COLO668 (cell line): ENCODE results near the gene PKIB.

Experiments
- DNase-seq: peaks from one replicate; lab custom pipeline; 2025; ENCODE audit not compliant: unreplicated experiment; lab: John Stamatoyannopoulos, UW

PKIB gene

DNA sequence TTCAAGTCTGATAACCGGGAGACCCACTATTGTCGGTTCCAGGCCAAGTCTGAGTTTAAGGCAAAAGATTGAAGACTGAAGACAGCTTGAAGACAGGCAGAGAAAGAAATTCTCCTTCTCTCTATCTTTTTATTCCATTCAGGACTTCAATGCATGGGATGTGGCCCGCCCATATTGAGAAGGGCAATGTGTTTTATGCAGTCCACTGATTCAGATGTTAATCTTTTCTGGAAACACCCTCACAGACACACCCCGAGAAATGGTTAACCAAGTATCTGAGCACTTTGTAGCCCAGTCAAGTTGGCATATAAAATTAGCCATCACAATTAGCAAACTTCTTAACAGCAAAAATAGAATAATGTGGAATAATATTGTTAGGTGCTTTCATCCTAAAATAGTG lies 93.9 kb downstream of the PKIB start:
- DNase-seq, result no peak

GRCh38 chr6:122709922-122710512 lies 99.8 kb downstream of the PKIB start:
- no peak for DNase-seq

DNA sequence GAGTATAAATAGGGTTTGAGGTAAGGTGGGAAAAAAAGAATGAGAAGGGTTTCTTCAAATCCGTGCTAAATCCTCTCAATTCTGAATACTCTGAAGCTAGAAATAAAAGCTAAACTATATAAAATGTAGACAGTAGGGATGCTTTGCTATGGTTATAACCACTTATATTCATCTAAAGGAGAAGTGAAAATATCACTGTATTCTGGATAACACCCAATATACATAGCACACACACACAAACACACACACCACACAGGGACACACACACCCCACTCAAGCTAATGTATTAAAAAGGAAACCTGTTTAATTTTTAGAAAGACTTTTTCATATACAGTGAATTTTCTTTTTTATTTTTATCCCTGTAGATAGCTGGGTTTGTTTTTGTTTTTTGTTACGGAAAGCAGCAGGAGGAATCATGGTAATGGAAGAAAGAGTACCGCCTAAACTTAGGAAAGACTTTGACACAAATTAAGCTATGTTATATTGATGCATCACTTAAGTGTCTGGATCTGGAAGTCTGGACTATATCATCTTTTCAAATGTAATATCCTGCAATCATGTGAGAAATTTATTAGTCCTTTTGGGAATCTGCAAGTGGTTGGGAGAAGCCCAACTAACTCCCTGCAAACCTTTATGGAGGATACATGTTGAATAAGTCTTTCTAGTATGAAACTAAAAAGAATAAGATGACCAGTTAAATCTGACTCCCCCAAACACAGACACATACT lies 100.9 kb downstream of the PKIB start:
- no peak for DNase-seq

DNA sequence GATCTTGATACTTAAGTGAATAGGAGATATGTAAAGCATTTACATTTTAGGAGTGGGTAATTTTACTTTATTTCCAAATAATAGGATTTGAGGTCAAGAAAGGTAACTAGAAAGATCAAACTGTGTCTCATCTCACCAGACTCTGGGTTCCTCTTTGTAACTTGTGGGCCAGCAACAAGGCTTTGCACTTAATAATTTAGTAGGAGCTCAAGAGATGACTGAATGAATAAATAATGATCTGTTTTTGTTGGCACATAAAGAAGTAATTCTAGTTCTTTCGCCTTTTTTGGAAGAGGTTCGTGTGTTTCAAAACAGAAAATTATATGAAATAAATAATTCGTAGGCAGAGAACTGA lies 101.9 kb downstream of the PKIB start:
- DNase-seq, result no peak

GRCh38 chr6:122712448-122713137 lies 102.4 kb downstream of the PKIB start:
- DNase-seq, result no peak

- DNase-seq, result no peak
Observed at GRCh38 chr6:122713138-122713537, 102.9 kb downstream of the PKIB start.

GRCh38 chr6:122714059-122714458 lies 103.9 kb downstream of the PKIB start:
- DNase-seq, result no peak

DNA sequence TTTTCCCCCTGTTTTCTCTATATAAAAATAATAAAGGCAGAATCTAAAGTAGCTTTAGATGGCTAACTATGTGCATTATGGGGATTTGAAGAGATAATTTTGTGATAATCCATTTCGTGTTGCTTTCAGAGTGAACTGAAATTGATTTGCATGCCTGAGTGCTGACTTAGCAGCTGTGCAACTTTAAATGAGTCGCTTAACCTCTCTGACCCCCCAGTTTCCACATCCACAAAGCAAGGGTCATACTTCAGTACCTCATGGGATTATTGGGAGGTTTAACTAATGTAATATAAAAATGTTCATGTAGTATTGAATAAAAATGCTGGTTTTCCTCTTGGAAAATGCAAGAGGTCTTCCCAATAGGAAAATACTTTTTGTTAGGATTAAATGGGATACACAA lies 105.5 kb downstream of the PKIB start:
- no peak for DNase-seq

DNA sequence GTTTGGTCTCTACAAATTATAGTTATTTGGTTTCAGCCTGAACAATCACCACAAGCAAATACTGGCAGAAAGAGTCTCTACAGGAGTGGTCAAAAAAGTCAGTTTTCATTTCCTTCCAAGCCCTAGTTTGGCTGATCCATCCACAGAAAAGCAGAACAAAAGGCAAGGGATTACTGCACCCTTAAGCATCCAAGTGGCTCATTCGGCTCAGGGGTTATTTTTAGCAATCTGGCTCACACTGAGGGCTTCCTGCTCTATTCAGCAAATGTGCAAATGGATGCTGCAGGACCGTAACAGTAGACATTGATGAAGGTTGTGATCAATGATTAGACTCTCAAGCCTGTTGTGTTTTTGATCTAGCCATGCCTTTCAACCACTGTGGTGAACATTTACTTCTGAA lies 107.1 kb downstream of the PKIB start:
- no peak for DNase-seq

GRCh38 chr6:122718616-122719015 lies 108.4 kb downstream of the PKIB start:
- DNase-seq, result no peak

- no peak for DNase-seq
Observed at GRCh38 chr6:122719176-122719575, 109.0 kb downstream of the PKIB start.

DNA sequence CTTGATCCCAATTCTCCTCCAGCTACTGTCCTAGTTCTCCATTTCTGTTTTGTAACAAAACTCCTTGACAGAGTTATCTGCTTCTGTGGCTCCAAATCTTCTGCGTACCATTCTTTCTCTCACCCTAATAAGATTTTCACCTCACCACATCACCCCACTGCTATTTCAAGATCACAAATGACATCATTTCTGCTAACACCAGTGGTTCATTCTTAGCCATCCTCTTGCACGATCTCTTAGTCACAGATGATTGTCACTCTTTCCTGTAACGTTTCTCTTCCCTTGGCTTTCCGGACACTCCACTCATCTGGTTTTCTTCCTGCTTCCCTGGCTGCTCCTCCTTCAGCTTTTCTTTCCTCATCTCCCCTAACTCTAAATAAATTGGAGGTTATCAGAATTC lies 112.5 kb downstream of the PKIB start:
- no peak for DNase-seq

DNA sequence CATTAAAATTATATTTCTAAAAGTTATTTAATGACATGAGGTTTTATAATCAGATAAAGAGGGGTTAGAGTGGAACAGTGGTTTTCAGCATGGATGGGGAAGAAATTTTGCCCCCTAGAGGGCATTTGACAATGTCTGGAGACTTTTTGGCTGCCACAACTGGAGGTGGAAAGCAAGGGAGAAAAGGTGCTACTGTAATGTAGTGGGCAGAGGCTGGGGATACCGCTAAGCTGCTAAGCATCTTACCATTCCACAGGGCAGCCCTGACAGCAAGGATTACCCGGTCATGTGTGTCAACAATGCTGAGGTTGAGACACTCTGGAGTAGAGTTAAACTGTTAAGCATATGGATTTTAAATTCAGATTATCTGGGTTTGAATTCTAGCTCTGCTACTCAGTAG lies 116.4 kb downstream of the PKIB start:
- no peak for DNase-seq

- DNase-seq, result no peak
Observed at GRCh38 chr6:122727244-122727643, 117.0 kb downstream of the PKIB start.

DNA sequence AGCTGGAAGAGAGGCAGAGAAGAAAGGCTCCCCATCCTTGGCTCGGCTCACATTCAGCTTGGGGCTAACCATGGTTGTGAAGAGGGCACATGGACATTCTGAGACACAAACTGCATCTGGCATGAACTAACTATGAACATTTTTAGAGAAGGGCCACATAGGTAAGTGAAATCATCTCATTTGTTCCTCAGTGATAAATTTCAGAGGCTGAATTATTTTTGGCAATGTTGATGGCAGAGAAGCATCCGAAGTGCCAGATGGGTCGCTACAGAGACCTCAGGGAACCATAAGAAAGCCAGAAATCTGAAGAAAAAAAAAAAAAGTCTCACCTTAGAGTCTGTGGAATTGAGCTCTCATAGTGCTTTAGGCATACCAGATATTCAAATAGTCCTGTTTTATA lies 120.1 kb downstream of the PKIB start:
- no peak for DNase-seq

GRCh38 chr6:122730775-122731386 lies 120.7 kb downstream of the PKIB start:
- DNase-seq, result peak; percentile 5

DNA sequence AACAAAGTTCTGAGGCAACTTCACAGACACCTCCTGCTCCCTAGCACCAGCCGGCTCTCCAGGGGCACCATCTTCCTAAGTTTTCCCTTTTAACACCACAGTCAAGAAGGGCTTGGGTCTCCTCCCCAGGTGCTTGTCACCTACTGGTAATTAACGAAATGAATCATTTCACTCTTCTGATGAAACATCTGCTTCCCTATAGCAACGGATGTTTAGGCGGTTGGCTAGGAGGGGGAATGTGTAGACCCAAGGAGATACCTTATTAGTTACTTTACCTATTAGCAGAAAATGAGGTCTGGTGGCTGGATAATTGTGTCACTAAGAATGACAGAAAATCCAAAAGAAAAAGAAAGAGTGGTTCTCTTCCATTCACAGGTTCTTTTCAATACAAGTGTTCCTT lies 123.1 kb downstream of the PKIB start:
- DNase-seq, result no peak

DNA sequence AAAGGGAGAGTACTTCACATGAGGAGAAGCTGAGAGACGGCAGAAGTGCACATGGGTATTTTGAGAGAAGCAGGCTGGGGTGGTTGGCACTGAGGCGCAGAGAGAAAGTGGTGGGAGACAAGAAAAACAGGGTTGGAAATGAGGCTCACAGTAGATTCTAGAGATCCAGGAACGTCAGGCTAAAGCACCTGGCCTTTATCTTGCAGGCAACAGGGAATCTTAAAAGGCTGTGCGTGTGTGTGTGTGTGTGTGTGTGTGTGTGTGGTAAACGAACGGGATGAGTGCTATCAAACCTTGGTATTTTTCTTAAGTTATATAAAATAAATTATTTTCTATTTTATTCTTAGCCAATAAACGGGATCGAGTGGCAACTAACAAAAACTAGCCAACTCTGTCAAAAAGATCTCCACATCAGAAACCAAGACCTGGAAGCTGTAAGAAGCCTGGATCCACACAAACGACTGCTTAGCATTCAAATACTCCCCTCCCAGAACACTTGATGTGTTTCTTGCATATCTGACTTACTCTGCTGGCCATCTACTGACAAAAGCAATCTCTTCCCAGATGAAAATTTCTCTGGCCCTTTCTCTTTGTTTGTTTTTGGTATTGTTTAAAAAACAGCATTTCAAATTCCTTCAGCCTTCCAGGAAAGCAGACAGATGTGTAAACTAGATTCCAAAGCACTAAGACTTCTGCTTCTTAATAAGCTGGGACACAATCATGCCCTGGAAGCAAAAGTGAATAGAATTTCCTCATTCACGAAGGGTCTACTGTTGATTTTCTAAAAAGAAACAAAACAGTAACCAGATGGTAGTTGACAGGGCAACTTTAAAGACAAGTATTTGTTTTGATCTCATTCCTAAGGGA lies 124.6 kb downstream of the PKIB start:
- DNase-seq, result no peak

- peak; percentile 21 for DNase-seq
Observed at GRCh38 chr6:122735582-122735981, 125.4 kb downstream of the PKIB start.

DNA sequence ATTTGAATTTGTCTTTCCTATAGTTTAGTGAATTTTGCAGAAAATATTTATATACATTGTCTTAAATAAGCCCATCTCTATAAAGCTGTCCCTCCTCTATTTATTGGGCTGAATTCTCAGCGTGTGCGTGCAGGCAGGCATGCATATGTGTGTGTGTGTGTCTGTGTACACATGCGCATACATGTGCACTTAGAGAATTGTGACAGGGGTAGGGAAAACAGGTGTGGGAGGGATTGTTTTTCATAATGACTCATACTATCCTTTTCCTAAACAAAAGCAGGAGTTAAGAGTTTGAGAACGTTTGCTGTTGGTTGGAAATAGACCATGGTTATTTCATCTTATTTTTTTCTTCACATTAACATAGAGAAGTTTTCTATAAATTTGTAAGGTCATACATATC lies 126.0 kb downstream of the PKIB start:
- DNase-seq, result peak; percentile 52

GRCh38 chr6:122736616-122737015 lies 126.4 kb downstream of the PKIB start:
- DNase-seq, result peak; percentile 4
